ENCODE results near the gene SLC16A13.

DNA sequence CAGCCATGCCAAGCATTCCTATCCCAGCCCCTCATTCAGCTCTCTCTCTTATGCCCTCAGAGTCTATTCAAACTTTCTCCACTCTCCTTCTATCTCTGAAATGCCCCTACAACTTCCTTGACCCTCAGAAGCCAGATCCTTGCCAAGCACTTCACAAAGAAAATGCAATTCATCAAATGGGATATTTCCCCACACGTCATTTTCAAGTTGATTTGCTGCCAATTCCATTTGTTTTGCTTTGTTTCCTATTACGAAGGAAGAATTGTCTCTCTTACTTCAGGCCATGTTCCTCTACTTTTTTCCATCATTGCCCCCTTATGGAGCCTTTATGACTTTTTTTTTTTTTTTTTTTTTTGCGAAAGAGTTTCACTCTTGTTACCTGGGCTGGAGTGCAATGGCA, 49.1 kb upstream of the SLC16A13 start:
- TF ChIP-seq, protein P1, sequence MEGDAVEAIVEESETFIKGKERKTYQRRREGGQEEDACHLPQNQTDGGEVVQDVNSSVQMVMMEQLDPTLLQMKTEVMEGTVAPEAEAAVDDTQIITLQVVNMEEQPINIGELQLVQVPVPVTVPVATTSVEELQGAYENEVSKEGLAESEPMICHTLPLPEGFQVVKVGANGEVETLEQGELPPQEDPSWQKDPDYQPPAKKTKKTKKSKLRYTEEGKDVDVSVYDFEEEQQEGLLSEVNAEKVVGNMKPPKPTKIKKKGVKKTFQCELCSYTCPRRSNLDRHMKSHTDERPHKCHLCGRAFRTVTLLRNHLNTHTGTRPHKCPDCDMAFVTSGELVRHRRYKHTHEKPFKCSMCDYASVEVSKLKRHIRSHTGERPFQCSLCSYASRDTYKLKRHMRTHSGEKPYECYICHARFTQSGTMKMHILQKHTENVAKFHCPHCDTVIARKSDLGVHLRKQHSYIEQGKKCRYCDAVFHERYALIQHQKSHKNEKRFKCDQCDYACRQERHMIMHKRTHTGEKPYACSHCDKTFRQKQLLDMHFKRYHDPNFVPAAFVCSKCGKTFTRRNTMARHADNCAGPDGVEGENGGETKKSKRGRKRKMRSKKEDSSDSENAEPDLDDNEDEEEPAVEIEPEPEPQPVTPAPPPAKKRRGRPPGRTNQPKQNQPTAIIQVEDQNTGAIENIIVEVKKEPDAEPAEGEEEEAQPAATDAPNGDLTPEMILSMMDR (IDR thresholded peaks at IDR 0.05; ENCODE audit: low read depth, low read length, missing input control), result no peak
- TF ChIP-seq, protein P2, sequence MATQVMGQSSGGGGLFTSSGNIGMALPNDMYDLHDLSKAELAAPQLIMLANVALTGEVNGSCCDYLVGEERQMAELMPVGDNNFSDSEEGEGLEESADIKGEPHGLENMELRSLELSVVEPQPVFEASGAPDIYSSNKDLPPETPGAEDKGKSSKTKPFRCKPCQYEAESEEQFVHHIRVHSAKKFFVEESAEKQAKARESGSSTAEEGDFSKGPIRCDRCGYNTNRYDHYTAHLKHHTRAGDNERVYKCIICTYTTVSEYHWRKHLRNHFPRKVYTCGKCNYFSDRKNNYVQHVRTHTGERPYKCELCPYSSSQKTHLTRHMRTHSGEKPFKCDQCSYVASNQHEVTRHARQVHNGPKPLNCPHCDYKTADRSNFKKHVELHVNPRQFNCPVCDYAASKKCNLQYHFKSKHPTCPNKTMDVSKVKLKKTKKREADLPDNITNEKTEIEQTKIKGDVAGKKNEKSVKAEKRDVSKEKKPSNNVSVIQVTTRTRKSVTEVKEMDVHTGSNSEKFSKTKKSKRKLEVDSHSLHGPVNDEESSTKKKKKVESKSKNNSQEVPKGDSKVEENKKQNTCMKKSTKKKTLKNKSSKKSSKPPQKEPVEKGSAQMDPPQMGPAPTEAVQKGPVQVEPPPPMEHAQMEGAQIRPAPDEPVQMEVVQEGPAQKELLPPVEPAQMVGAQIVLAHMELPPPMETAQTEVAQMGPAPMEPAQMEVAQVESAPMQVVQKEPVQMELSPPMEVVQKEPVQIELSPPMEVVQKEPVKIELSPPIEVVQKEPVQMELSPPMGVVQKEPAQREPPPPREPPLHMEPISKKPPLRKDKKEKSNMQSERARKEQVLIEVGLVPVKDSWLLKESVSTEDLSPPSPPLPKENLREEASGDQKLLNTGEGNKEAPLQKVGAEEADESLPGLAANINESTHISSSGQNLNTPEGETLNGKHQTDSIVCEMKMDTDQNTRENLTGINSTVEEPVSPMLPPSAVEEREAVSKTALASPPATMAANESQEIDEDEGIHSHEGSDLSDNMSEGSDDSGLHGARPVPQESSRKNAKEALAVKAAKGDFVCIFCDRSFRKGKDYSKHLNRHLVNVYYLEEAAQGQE (IDR thresholded peaks at IDR 0.05), result no peak
- TF ChIP-seq RXRA (IDR thresholded peaks at IDR 0.05) (no peak), JUND (IDR thresholded peaks at IDR 0.05) (no peak), RAD21 (IDR thresholded peaks at IDR 0.05) (no peak)

All from liver (tissue), 3 donors.